ENCODE data around the gene SMLR1.

Gene SMLR1

GRCh38 chr6:130858054-130858453 is 30.8 kb downstream of the SMLR1 start:
- Mint-ChIP-seq H3K9me3 (ENCODE audit: low read depth) (no peaks in the 10 kb centered on the region), H3K36me3 (peaks cover 10% of the 10 kb centered on the region), H3K4me3 (no peak overlapping the region), H3K27ac (no peak overlapping the region), H3K27me3 (no peaks in the 10 kb centered on the region), H3K4me1 (ENCODE audit: low read depth) (no peaks in the 10 kb centered on the region)

GRCh38 chr6:130858498-130859160 is 31.4 kb downstream of the SMLR1 start:
- peaks cover 12% of the 10 kb centered on the region for H3K36me3 Mint-ChIP-seq
- H3K4me3 Mint-ChIP-seq: no peak overlapping the region
- no peaks in the 10 kb centered on the region for H3K9me3 Mint-ChIP-seq (ENCODE audit: low read depth)
- no peak overlapping the region for H3K27ac Mint-ChIP-seq
- H3K27me3 Mint-ChIP-seq: no peaks in the 10 kb centered on the region
- no peaks in the 10 kb centered on the region for H3K4me1 Mint-ChIP-seq (ENCODE audit: low read depth)

DNA sequence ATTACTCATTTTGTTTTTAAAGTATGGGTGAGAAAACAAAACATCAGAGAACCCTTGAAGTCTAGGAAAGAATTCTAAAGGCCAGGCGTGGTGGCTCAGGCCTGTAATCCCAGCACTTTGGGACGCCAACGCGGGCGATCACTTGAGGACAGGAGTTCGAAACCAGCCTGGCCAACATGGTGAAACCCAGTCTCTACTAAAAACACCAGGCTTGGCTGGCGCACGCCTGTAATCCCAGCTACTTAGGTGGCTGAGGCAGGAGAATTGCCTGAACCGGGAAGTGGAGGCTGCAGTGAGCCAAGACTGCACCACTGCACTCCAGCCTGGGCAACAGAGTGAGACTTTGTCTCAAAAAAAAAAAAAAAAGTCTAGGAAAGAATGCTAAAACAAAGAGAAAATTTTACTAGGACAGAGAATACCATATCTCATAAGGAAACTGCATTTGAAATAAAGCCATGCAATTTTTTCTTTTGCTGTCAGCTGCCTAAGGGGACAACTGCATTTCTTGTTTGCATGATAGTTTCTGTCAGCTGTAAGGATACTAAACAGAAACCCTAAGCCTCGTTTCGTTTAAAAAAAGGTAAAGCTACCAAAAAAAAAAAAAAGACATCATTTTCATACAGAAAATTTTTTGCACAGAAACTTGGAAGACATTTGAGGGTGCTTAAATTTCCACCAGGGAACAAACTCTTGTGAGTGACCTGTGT is 32.1 kb downstream of the SMLR1 start:
- Mint-ChIP-seq H3K27me3 (no peaks in the 10 kb centered on the region), H3K4me3 (no peak overlapping the region), H3K4me1 (ENCODE audit: low read depth) (no peaks in the 10 kb centered on the region), H3K36me3 (peaks cover 9% of the 10 kb centered on the region), H3K27ac (no peak overlapping the region), H3K9me3 (ENCODE audit: low read depth) (no peaks in the 10 kb centered on the region)

DNA sequence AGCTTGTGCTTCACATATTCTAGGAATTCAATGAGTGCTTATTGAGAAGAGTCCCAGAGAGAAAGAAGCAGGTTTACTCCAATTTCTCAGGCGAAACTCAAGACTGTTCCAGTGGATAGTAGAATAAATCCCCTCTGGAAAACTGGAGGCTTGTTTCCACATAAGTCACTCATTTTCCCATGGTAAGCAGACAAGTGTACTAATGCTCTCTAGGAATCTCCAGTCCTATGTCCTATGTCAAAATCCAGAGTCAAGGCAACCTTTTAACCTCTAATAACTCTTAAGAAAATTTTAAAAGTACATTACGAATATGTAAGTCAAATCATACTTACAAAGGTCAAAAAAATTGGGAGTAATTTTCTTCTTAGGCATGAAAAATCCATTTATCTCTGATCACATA is 35.2 kb downstream of the SMLR1 start:
- Mint-ChIP-seq H3K9me3 (ENCODE audit: low read depth) (no peaks in the 10 kb centered on the region), H3K27ac (no peak overlapping the region), H3K27me3 (no peaks in the 10 kb centered on the region), H3K4me3 (no peak overlapping the region), H3K36me3 (peaks cover 17% of the 10 kb centered on the region), H3K4me1 (ENCODE audit: low read depth) (no peaks in the 10 kb centered on the region)

- no peak overlapping the region for H3K4me3 Mint-ChIP-seq
- peaks cover 14% of the 10 kb centered on the region for H3K36me3 Mint-ChIP-seq
- no peaks in the 10 kb centered on the region for H3K27me3 Mint-ChIP-seq
- no peaks in the 10 kb centered on the region for H3K4me1 Mint-ChIP-seq (ENCODE audit: low read depth)
- no peaks in the 10 kb centered on the region for H3K9me3 Mint-ChIP-seq (ENCODE audit: low read depth)
- H3K27ac Mint-ChIP-seq: no peak overlapping the region
These were observed 36.4 kb downstream of the SMLR1 start for GRCh38 chr6:130863415-130864230.

- Mint-ChIP-seq H3K27ac (no peak overlapping the region), H3K36me3 (peaks cover 14% of the 10 kb centered on the region)
These were observed 37.1 kb downstream of the SMLR1 start for GRCh38 chr6:130864344-130864743.

GRCh38 chr6:130865793-130866192 is 38.6 kb downstream of the SMLR1 start:
- Mint-ChIP-seq H3K4me3 (no peak overlapping the region), H3K4me1 (ENCODE audit: low read depth) (no peaks in the 10 kb centered on the region), H3K36me3 (peaks cover 16% of the 10 kb centered on the region), H3K9me3 (ENCODE audit: low read depth) (no peaks in the 10 kb centered on the region), H3K27me3 (no peaks in the 10 kb centered on the region), H3K27ac (no peak overlapping the region)

More at GRCh38 chr6:130864344-130864743, 37.1 kb downstream of the SMLR1 start:
- Mint-ChIP-seq H3K27me3 (no peaks in the 10 kb centered on the region), H3K4me3 (no peak overlapping the region), H3K4me1 (ENCODE audit: low read depth) (no peaks in the 10 kb centered on the region), H3K9me3 (ENCODE audit: low read depth) (no peaks in the 10 kb centered on the region)

GRCh38 chr6:130869681-130870080 is 42.5 kb downstream of the SMLR1 start:
- Mint-ChIP-seq H3K27me3 (no peaks in the 10 kb centered on the region), H3K36me3 (peaks cover 11% of the 10 kb centered on the region), H3K27ac (no peak overlapping the region), H3K4me1 (ENCODE audit: low read depth) (no peaks in the 10 kb centered on the region), H3K9me3 (ENCODE audit: low read depth) (no peaks in the 10 kb centered on the region), H3K4me3 (no peak overlapping the region)

- Mint-ChIP-seq H3K9me3 (ENCODE audit: low read depth) (no peaks in the 10 kb centered on the region), H3K27me3 (no peaks in the 10 kb centered on the region), H3K4me3 (no peak overlapping the region), H3K27ac (no peak overlapping the region), H3K36me3 (peaks cover 10% of the 10 kb centered on the region), H3K4me1 (ENCODE audit: low read depth) (no peaks in the 10 kb centered on the region)
These were observed 43.1 kb downstream of the SMLR1 start for GRCh38 chr6:130870179-130870880.

DNA sequence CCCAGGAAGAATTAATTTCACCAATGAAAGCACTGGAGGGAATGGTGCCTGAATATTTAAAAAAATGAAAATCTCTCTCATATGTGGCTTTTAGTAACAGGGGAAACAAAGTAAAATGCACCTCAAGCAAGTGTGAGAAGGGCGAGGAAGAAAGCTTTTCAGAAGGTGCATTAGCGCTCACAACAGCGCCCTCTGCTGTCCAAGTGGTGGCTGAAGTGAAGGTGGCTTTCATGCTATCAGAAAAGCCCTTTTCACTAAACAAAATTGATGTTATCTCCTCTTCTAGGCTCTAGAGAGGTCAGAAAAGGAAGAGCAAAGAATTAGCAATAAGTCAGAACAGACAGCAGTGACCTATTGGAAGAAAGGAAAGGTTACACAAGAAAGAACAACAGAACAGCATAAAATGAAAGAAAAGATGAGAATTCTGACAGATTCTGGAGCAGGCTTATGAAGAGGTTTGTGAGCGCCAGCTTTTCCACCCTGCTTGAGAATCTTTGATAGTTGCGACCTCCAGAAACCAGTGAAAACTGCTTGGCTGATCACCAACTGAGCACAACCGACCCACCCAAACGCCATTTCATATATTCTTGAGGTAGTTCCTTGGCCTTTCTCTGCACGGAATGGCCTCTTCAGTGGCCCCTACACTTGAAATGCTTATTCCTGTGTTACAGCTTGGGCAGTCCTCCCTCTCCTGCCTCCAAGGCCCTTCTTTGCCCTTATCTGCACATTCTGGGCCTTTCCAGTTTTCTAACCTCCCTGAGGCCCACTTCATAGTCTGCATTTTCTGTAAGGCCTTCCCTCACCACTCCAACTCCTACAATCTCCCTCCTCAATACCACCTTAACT is 45.3 kb downstream of the SMLR1 start:
- no peak overlapping the region for H3K27ac Mint-ChIP-seq
- no peaks in the 10 kb centered on the region for H3K4me1 Mint-ChIP-seq (ENCODE audit: low read depth)
- no peaks in the 10 kb centered on the region for H3K27me3 Mint-ChIP-seq
- H3K4me3 Mint-ChIP-seq: no peak overlapping the region
- H3K9me3 Mint-ChIP-seq (ENCODE audit: low read depth): no peaks in the 10 kb centered on the region
- H3K36me3 Mint-ChIP-seq: peaks cover 2% of the 10 kb centered on the region

DNA sequence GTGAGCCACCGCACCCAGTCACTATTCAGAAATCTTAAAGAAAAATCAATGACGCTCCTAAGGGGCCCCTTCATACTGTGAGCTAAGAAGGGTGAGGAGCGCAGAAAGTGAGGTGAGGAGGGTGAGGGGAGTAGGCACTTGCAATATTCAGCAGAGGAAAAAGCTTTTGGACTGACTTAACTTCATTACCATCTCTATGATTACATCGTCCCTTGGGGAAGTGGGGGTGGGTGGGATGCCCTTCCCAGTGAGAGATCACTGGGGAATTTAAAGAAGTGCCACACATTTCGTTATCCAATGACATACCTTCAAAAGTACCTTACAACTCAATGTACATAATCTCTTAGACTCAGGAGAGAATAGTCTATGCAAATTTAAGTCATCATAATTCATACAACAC is 46.5 kb downstream of the SMLR1 start:
- no peak overlapping the region for H3K27ac Mint-ChIP-seq
- peaks cover 2% of the 10 kb centered on the region for H3K36me3 Mint-ChIP-seq
- no peaks in the 10 kb centered on the region for H3K9me3 Mint-ChIP-seq (ENCODE audit: low read depth)
- H3K4me3 Mint-ChIP-seq: no peak overlapping the region
- H3K4me1 Mint-ChIP-seq (ENCODE audit: low read depth): no peaks in the 10 kb centered on the region
- H3K27me3 Mint-ChIP-seq: no peaks in the 10 kb centered on the region

DNA sequence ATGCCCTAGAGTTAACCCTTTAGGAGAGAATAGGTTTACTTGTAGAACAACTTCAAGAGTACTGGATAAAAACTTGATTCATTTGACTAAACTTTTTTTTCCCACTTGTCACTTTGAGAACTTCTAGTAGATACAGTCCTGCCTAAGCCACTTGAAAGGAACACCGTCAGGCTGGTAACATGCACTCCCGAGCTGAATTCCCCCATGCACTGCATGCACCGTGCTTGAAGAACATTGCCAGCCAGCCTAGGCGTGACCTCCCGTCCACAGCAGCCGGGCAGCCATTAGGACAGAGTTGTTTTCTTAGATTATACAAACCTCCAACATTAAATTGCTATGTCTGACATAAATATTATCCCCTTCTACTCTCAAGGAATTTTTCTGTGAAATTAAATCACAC is 52.6 kb downstream of the SMLR1 start:
- Mint-ChIP-seq H3K4me1 (ENCODE audit: low read depth) (no peaks in the 10 kb centered on the region), H3K9me3 (ENCODE audit: low read depth) (no peaks in the 10 kb centered on the region), H3K27ac (no peak overlapping the region), H3K36me3 (no peaks in the 10 kb centered on the region), H3K27me3 (no peaks in the 10 kb centered on the region), H3K4me3 (no peak overlapping the region)

- Mint-ChIP-seq H3K36me3 (no peaks in the 10 kb centered on the region), H3K4me1 (ENCODE audit: low read depth) (no peaks in the 10 kb centered on the region), H3K9me3 (ENCODE audit: low read depth) (no peaks in the 10 kb centered on the region), H3K27ac (no peak overlapping the region), H3K4me3 (no peak overlapping the region), H3K27me3 (no peaks in the 10 kb centered on the region)
These were observed 55.2 kb downstream of the SMLR1 start for GRCh38 chr6:130882370-130882769.

All from activated naive CD8-positive, alpha-beta T cell (primary cell).